HepG2 (cell line): Measurements from ENCODE around the gene COQ8B. TPM values are rescaled to one million over a fixed set of nuclear protein-coding genes. Genes with fewer than 3 reads are reported as not detected.
A peak's percentile ranks its signal among the peaks of the same experiment; 100 is the strongest.

Source experiments
- ARNT2 ChIP-seq: sonication (generic); formaldehyde crosslinking; IDR thresholded peaks from 2 replicates; pipeline ENCODE4 v1.8.0; 2022; ENCODE audit warnings: mild to moderate bottlenecking, low read depth, missing genetic modification reagents, moderate library complexity
- CHD4 ChIP-seq: fragments of 200-600 bp; sonication (generic); IDR thresholded peaks from 2 replicates; pipeline ENCODE4 v1.7.0; 2017; ENCODE audit warnings: mild to moderate bottlenecking, low read length, borderline replicate concordance
- EZH2 ChIP-seq: conservative IDR thresholded peaks from 2 replicates; pipeline ENCODE4 v1.6.1; 2012; ENCODE audit warnings: mild to moderate bottlenecking, low read depth, low read length, moderate library complexity
- RXRB ChIP-seq: IDR thresholded peaks from 2 replicates; pipeline ENCODE4 v1.6.1; 2016; ENCODE audit warnings: borderline replicate concordance, missing genetic modification reagents, missing compliant biosample characterization
- SNAPC2 ChIP-seq: sonication (generic); formaldehyde crosslinking; IDR thresholded peaks from 2 replicates; pipeline ENCODE4 v1.8.1; 2022; ENCODE audit warnings: mild to moderate bottlenecking, missing genetic modification reagents
- ZNF430 ChIP-seq: sonication (generic); formaldehyde crosslinking; IDR thresholded peaks from 2 replicates; pipeline ENCODE4 v1.9.0; 2021; ENCODE audit warnings: mild to moderate bottlenecking, missing genetic modification reagents
- ZNF563 ChIP-seq: sonication (generic); formaldehyde crosslinking; IDR thresholded peaks from 2 replicates; pipeline ENCODE4 v1.8.0; 2022; ENCODE audit warnings: mild to moderate bottlenecking, moderate library complexity, missing genetic modification reagents
- ZNF768 ChIP-seq: sonication (generic); formaldehyde crosslinking; IDR thresholded peaks from 2 replicates; pipeline ENCODE4 v1.4.0; 2020; ENCODE audit warnings: missing genetic modification reagents
- ZNF780A ChIP-seq: sonication (generic); formaldehyde crosslinking; IDR thresholded peaks from 2 replicates; pipeline ENCODE4 v1.8.0; 2022; ENCODE audit warnings: mild to moderate bottlenecking, missing genetic modification reagents, moderate library complexity
- polyA plus RNA-seq, 8 experiments: library from polyadenylated mRNA; depleted of rRNA in 3 of 8; stranded (reverse) in 7 of 8; unstranded in 1 of 8; fragments of >200 nt; fragmentation: Illumina TruSeq in 4 of 8; extraction: Trizol in 4 of 8; gene quantifications; 2 replicates each; pipeline versions ENCODE4 v1.2.1 to v1.2.3, GENCODE V29; 2011 to 2016; ENCODE audit warnings: low read depth in 4 of 8, missing spikeins in 1 of 8, mixed read lengths in 1 of 8; ENCODE audit not compliant: insufficient read depth in 1 of 8
- total RNA-seq, 5 experiments: library from RNA; depleted of rRNA; stranded (reverse); fragments of >200 nt; fragmentation: Illumina TruSeq; extraction: Trizol; gene quantifications; 2 replicates each; pipeline ENCODE4 v1.2.3, GENCODE V29; 2016; ENCODE audit warnings: low read depth in 1 of 5
- TF ChIP-seq, protein P1 (sequence below): sonication (generic); formaldehyde crosslinking; IDR thresholded peaks from one replicate; pipeline ENCODE4 v1.5.1; 2020; ENCODE audit warnings: mild to moderate bottlenecking, missing genetic modification reagents; ENCODE audit errors: not compliant biosample characterization
- TF ChIP-seq, protein P2 (sequence below): sonication (generic); formaldehyde crosslinking; IDR thresholded peaks from 2 replicates; pipeline ENCODE4 v1.4.0; 2020; ENCODE audit warnings: low read depth, missing genetic modification reagents
- TF ChIP-seq, protein P3 (sequence below): sonication (generic); formaldehyde crosslinking; IDR thresholded peaks from 2 replicates; pipeline ENCODE4 v1.4.0; 2020; ENCODE audit warnings: mild to moderate bottlenecking, missing genetic modification reagents, borderline replicate concordance

COQ8B gene
- total and polyA plus RNA-seq, 2 of the 13 experiments (the other 11 are each of a cell fraction or from before 2014, with no cell fraction given): 12.3 to 17.2 TPM

DNA sequence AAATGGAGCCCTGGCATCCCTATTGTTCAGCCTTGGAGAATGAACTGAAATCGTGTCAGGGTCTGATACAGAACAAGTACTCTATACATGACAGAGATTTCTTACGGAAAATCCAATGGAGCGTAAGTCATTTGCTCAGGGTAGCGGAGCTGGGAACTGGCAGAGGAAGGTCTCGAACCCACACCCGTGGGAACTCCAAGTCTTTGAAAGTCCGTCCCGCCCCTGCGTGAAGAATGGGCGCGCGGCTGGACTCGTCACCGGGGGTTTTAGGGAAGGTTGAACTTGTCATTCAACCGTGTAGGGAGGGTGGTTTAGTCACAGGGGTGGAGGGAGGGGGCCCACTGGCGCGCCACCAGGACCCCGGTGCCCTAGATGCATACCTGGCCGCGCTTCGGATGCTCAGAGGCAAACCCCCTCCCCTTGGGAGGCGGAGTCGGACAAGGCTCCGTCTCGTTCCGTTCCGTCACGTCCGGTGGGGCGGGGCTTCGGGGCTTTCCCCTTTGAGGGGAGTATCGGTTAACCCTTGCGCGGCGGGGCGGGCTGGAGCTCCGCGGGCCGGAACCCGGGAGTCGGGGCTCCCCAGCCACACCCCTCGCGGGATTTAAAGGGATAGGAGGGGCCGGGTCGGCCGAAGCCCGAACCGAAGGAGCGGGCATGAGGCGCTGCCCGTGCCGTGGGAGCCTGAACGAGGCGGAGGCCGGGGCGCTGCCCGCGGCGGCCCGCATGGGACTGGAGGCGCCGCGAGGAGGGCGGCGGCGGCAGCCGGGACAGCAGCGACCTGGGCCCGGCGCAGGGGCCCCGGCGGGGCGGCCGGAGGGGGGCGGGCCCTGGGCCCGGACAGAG is at the start of gene COQ8B, which contains the start of gene ITPKC (continued):
- TF ChIP-seq, protein P1, sequence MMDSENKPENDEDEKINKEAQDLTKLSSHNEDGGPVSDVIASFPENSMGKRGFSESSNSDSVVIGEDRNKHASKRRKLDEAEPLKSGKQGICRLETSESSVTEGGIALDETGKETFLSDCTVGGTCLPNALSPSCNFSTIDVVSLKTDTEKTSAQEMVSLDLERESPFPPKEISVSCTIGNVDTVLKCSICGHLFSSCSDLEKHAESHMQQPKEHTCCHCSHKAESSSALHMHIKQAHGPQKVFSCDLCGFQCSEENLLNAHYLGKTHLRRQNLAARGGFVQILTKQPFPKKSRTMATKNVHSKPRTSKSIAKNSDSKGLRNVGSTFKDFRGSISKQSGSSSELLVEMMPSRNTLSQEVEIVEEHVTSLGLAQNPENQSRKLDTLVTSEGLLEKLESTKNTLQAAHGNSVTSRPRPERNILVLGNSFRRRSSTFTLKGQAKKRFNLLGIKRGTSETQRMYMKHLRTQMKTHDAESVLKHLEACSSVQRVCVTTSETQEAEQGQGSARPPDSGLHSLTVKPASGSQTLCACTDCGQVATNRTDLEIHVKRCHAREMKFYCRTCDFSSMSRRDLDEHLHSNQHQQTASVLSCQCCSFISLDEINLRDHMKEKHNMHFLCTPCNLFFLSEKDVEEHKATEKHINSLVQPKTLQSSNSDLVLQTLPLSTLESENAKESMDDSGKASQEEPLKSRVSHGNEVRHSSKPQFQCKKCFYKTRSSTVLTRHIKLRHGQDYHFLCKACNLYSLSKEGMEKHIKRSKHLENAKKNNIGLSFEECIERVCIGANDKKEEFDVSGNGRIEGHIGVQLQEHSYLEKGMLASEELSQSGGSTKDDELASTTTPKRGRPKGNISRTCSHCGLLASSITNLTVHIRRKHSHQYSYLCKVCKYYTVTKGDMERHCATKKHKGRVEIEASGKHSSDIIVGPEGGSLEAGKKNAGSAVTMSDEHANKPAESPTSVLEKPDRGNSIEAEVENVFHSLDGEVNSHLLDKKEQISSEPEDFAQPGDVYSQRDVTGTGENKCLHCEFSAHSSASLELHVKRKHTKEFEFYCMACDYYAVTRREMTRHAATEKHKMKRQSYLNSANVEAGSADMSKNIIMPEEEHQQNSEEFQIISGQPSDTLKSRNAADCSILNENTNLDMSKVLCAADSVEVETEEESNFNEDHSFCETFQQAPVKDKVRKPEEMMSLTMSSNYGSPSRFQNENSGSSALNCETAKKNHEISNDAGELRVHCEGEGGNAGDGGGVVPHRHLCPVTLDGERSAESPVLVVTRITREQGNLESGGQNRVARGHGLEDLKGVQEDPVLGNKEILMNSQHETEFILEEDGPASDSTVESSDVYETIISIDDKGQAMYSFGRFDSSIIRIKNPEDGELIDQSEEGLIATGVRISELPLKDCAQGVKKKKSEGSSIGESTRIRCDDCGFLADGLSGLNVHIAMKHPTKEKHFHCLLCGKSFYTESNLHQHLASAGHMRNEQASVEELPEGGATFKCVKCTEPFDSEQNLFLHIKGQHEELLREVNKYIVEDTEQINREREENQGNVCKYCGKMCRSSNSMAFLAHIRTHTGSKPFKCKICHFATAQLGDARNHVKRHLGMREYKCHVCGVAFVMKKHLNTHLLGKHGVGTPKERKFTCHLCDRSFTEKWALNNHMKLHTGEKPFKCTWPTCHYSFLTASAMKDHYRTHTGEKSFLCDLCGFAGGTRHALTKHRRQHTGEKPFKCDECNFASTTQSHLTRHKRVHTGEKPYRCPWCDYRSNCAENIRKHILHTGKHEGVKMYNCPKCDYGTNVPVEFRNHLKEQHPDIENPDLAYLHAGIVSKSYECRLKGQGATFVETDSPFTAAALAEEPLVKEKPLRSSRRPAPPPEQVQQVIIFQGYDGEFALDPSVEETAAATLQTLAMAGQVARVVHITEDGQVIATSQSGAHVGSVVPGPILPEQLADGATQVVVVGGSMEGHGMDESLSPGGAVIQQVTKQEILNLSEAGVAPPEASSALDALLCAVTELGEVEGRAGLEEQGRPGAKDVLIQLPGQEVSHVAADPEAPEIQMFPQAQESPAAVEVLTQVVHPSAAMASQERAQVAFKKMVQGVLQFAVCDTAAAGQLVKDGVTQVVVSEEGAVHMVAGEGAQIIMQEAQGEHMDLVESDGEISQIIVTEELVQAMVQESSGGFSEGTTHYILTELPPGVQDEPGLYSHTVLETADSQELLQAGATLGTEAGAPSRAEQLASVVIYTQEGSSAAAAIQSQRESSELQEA (CRISPR knock-in tag): no peak
- TF ChIP-seq EZH2: no peak
- TF ChIP-seq ZNF780A: no peak
- TF ChIP-seq ZNF430 (CRISPR knock-in tag): peak; percentile 23; the same call in 1 of the 2 replicates
- TF ChIP-seq, protein P2, sequence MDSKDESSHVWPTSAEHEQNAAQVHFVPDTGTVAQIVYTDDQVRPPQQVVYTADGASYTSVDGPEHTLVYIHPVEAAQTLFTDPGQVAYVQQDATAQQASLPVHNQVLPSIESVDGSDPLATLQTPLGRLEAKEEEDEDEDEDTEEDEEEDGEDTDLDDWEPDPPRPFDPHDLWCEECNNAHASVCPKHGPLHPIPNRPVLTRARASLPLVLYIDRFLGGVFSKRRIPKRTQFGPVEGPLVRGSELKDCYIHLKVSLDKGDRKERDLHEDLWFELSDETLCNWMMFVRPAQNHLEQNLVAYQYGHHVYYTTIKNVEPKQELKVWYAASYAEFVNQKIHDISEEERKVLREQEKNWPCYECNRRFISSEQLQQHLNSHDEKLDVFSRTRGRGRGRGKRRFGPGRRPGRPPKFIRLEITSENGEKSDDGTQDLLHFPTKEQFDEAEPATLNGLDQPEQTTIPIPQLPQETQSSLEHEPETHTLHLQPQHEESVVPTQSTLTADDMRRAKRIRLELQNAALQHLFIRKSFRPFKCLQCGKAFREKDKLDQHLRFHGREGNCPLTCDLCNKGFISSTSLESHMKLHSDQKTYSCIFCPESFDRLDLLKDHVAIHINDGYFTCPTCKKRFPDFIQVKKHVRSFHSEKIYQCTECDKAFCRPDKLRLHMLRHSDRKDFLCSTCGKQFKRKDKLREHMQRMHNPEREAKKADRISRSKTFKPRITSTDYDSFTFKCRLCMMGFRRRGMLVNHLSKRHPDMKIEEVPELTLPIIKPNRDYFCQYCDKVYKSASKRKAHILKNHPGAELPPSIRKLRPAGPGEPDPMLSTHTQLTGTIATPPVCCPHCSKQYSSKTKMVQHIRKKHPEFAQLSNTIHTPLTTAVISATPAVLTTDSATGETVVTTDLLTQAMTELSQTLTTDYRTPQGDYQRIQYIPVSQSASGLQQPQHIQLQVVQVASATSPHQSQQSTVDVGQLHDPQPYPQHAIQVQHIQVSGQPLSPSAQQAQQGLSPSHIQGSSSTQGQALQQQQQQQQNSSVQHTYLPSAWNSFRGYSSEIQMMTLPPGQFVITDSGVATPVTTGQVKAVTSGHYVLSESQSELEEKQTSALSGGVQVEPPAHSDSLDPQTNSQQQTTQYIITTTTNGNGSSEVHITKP (CRISPR knock-in tag): peak; percentile 26; the same call in 1 of the 2 replicates
- peak; percentile 61; the same call in 1 of the 2 replicates for TF ChIP-seq CHD4
- TF ChIP-seq ARNT2 (CRISPR knock-in tag): no peak
- TF ChIP-seq, protein P3, sequence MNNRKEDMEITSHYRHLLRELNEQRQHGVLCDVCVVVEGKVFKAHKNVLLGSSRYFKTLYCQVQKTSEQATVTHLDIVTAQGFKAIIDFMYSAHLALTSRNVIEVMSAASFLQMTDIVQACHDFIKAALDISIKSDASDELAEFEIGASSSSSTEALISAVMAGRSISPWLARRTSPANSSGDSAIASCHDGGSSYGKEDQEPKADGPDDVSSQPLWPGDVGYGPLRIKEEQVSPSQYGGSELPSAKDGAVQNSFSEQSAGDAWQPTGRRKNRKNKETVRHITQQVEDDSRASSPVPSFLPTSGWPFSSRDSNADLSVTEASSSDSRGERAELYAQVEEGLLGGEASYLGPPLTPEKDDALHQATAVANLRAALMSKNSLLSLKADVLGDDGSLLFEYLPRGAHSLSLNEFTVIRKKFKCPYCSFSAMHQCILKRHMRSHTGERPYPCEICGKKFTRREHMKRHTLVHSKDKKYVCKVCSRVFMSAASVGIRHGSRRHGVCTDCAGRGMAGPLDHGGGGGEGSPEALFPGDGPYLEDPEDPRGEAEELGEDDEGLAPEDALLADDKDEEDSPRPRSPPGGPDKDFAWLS (CRISPR knock-in tag): no peak
- TF ChIP-seq SNAPC2: no peak
- TF ChIP-seq RXRB: peak; percentile 39; the same call in 1 of the 2 replicates
- peak; percentile 27; the same call in 1 of the 2 replicates for TF ChIP-seq ZNF768
- peak; percentile 84 for TF ChIP-seq ZNF563
